VCaP (cell line): Measurements from ENCODE around the gene IL22RA1.

Experiments used
- H3K27ac ChIP-seq: fragments of 450-650 bp; 2 replicates; pipeline ENCODE4 v1.5.1; 2017
- TF ChIP-seq, protein P1 (sequence below): fragments of 450-650 bp; conservative IDR thresholded peaks from 2 replicates; pipeline ENCODE4 v1.5.1; 2017; ENCODE audit warnings: mild to moderate bottlenecking, moderate library complexity

IL22RA1 gene

GRCh38 chr1:24094554-24094953 lies 48.4 kb downstream of the IL22RA1 start:
- H3K27ac ChIP-seq, result no peak overlapping the region
- TF ChIP-seq, protein P1, sequence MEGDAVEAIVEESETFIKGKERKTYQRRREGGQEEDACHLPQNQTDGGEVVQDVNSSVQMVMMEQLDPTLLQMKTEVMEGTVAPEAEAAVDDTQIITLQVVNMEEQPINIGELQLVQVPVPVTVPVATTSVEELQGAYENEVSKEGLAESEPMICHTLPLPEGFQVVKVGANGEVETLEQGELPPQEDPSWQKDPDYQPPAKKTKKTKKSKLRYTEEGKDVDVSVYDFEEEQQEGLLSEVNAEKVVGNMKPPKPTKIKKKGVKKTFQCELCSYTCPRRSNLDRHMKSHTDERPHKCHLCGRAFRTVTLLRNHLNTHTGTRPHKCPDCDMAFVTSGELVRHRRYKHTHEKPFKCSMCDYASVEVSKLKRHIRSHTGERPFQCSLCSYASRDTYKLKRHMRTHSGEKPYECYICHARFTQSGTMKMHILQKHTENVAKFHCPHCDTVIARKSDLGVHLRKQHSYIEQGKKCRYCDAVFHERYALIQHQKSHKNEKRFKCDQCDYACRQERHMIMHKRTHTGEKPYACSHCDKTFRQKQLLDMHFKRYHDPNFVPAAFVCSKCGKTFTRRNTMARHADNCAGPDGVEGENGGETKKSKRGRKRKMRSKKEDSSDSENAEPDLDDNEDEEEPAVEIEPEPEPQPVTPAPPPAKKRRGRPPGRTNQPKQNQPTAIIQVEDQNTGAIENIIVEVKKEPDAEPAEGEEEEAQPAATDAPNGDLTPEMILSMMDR, result no peak

DNA sequence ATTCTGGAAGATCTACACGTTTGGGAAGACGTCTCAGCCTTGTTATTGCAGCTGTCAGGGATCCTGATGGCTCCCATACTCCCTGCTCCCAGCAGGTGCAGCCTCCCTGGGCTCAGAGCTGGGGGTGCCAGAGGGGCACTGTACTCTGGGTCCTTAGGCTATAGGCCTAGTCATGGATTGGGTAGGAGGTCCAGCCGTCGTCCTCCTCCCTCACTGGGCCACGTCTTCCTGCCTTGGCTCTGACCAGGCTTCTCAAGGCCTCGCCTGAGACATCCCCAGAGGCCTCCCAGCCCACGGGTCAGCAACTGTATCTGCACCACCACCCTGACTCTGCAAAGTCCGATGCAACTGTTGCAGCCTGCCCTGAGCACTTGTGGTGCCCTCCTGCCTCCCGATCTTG lies 49.2 kb downstream of the IL22RA1 start:
- H3K27ac ChIP-seq, result no peak overlapping the region
- TF ChIP-seq, protein P1, result no peak

DNA sequence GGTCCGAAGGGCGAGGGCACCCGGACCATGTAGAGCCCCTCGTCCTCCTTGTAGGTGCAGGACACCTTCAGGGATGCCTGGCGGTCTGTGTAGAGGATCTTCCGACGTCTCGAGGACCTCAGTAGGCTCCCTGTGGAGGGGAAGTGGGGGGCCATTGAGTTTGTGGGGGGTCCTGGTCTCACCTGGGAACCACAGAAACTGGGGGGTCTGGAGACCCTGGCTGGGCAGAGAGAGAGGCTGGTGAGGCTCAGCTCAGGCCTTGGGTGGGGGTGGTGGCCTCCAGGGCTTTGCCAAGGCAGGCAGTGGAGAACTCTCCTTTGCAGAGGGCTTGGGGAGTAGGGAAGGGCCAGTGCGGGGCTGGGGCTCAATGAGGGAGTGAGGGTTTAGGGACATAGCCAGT lies 50.0 kb downstream of the IL22RA1 start:
- H3K27ac ChIP-seq, result no peak overlapping the region
- TF ChIP-seq, protein P1, result no peak

DNA sequence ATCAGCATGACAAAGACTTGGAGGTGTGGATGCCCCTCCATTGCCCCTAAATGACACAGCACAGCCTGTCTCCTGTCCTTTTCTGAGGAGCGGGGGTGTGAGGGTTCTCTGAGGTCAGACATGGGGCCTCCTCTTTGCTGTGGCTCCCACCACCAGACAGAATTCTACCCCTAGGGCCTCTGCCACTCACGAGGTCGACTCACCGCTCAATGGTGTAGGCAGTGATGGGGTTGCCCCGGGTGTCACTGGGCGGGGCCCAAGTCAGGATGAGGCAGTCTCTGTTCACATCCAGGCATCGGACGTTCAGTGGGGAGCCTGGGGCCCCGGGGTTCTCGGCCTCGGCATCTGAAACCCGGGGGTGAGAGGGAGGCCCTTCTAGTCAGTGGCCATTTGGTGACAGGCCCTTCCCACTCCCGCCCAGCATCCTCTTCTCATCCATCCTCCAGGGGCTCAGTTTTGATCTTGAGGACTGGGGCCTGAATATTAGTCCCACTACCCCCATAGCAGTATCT lies 50.9 kb downstream of the IL22RA1 start:
- TF ChIP-seq, protein P1, result no peak
- no peak overlapping the region for H3K27ac ChIP-seq

- no peak overlapping the region for H3K27ac ChIP-seq
- TF ChIP-seq, protein P1, result no peak
These were observed 52.2 kb downstream of the IL22RA1 start for GRCh38 chr1:24090736-24091135.

- no peak overlapping the region for H3K27ac ChIP-seq
- TF ChIP-seq, protein P1, result no peak
These were observed 53.0 kb downstream of the IL22RA1 start for GRCh38 chr1:24089743-24090555.

GRCh38 chr1:24089027-24089742 lies 53.8 kb downstream of the IL22RA1 start:
- TF ChIP-seq, protein P1, result no peak
- no peak overlapping the region for H3K27ac ChIP-seq
